HG02588 (cell line): Measurements from ENCODE around the gene MSI2.

ENCODE experiments used
- ATAC-seq: cut with Tn5 transposase; IDR thresholded peaks from one replicate; pipeline ENCODE4 v1.9.1; 2021; ENCODE audit warnings: mild to moderate bottlenecking, moderate library complexity; ENCODE audit not compliant: unreplicated experiment

The MSI2 gene

GRCh38 chr17:57313097-57313835 lies 56.9 kb downstream of the MSI2 start:
- ATAC-seq: no peak

DNA sequence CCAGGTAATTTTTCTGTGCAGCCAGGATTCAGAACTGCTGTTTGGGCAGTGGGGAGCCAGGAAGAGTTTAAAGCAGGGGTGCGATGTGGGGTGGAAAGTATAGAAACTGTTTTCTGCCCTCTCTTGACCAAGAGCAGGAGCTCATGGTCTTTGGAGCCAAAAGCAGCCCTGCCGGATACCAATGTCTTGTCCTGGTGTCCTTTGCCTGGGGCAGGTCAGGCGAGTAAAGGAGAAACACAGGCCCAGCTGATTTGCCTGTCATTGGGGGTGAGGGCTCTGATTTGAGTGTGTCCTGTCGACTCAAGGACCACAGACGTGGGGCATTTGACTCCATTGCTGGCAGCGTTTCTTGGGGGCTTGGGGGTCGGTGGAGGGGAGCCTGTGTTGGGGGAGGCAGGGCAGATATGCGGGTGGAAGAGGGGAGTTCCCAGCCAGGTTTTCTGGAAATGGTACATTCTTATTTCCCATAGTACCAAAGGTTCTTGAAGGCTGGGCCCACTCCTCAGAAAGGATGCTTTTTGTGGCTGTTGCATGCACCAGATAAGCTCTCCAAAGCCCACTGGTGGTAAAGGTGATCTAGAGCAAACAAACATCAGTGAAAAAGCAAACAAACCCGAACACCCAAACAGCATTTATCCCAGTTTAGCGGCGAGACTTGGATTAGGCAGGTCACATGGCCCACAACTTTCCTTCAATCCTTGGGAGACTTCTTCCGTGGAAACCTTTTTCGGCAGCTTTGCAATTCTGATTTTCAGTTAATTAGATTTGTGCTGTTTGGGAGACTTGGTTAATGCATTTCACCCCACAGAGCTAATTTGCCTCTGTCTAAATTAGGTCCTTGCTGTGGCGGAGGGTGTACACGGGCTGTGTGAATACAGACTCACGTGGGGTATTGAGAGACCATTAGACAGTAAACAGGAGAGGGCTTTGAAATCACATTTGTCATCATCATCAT lies 59.0 kb downstream of the MSI2 start:
- ATAC-seq: no peak

DNA sequence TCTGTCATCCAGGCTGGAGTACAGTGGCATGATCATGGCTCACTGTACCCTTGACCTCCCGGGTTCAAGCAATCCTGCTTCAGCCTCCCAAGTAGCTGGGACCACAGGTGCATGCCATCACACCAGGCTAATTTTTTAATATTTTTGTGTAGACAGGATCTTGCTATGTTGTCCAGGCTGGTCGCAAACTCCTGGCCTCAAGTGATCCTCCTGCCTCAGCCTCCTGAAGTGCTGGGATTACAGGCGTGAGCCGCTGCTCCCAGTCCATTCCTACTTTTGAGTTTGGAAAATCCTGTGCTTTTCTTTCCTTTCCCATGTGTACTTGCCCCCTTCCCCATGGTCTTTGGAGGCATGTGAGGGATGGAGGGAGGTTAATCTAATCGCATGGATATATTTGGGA lies 60.0 kb downstream of the MSI2 start:
- ATAC-seq: no peak

DNA sequence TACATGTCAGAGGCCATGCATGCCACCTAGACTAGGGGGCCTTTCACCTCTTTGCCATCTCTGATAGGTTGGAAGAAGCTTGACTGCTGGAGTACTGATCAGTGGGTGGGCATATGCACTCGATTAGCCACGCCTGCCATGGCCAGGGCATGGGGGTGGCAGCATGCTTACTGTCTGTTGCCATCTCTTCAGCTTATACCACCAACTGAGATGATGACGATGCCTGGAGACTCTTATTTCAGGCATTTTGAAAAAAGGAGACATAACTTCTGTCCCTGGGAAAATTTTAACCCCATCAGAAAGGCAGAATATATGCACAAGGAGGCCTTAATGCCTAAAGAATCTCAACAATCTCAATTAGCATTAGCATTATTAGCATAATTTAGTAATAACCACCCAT lies 60.8 kb downstream of the MSI2 start:
- ATAC-seq: no peak

DNA sequence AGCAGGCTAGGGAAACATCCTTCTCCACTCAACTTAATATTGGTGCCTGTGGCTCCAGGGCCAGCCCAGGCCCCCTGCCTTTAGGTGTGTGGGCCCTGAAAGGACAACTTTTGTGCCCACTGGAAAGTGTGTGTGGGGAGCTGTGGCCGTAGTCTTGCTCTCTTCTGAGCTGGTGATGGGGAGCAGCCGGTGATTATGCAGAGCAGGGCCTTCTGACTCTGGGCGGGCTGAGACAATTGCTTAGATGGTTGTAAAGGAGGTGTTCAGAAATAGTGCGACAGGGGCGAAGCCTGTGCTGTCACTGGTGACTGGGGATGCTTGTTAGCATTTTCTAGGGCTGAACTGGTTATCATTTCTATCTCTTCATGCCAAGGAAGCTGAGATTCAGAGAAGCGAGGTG lies 62.6 kb downstream of the MSI2 start:
- no peak for ATAC-seq

- no peak for ATAC-seq
Observed at GRCh38 chr17:57319806-57320205, 63.5 kb downstream of the MSI2 start.

DNA sequence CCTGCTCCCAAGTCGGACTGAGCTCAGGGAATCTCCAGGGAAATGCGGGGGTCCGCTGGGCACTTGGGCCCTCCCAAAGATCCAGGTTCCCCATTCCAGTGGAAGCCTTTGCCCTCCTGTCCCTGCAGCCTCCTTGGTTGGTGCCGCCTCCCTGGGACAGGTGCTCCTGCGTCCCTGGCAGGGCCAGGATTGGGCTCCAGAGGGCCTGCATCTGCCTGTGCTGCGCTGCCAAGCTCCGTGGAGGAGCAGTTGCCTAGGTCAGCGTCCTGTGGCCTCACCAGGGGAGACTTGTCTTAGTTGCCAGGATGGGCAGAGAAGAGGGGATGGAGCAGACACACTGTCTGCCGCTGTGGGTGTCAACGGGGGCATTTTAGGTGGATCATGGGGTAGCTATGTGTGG lies 67.1 kb downstream of the MSI2 start:
- ATAC-seq: no peak

- no peak for ATAC-seq
Observed at GRCh38 chr17:57324060-57324459, 67.7 kb downstream of the MSI2 start.

DNA sequence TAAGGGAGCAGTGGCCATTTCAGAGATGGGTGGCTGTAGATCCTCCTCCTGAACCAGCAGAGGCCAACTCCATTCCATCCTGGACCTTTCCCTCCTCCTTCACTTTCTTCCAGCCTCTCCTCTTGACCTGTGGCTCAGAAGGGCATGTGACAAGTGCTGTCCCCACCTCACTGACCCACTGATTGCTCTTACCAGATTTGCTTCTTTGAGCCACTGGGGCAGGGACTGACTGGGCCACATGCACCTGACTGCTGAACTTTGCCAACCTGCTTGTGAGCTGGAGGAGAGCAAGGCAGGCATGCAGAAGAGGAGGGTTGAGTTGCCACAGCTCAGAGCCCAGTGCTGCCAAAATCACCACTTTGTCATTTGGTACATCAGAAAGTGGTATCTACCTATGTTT lies 68.3 kb downstream of the MSI2 start:
- no peak for ATAC-seq

DNA sequence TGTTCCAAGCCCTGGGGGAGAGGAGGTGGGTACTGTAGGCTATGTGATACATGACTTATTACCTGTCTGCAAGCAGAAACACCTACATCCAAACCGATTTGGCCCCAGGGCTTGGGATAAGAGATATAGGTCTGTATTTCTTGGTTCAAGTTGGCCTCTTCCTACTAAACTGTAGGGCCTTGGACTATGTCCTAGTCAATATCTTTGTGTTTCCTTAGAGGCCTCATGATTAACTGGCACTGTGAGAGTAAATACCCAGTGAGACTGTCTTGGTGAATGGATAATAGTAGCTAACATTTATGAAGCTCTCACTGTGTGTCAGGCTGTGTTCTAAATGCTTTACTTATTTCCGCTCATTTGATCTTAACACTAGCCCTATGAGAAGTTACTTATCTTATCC lies 70.0 kb downstream of the MSI2 start:
- no peak for ATAC-seq

GRCh38 chr17:57326764-57327163 lies 70.4 kb downstream of the MSI2 start:
- no peak for ATAC-seq

DNA sequence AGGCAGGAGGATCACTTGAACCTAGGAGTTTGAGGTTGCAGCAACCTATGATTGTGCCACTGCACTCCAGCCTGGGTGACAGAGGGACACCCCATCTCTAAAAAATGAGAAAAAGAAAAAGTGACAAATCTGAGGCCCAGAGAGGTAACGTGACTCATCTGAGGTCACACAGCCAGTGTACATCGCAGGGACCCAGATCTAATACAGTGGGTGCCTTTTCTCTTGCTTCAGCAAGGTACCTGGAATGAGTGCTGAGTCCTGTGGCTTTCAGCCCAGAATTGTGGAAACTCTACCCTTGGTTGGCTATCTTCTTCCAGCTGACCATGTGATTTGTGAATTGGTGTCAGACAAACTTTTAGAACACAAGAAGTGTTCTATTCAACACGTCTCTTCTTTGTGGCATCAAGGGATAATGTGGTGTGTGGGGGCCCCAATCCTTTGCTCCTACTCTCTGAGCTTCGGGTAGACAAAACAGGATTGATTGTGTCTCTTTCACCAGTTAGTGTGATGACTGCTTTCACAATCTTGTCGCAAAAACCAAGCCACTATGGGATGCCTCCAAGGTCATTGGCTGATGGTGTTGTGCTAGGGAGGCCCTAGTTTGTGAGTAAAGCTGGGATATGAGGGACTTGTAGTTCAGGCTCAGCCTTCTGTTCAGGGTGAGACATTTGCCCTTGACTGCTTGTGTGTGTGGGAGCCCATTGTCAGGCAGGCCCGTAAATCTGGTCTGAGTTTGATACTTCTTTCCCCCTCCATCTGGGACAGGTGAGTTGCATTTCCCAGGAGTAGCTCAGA lies 71.0 kb downstream of the MSI2 start:
- ATAC-seq: no peak

GRCh38 chr17:57328109-57328882 lies 72.0 kb downstream of the MSI2 start:
- no peak for ATAC-seq

- no peak for ATAC-seq
Observed at GRCh38 chr17:57329380-57330214, 73.3 kb downstream of the MSI2 start.

DNA sequence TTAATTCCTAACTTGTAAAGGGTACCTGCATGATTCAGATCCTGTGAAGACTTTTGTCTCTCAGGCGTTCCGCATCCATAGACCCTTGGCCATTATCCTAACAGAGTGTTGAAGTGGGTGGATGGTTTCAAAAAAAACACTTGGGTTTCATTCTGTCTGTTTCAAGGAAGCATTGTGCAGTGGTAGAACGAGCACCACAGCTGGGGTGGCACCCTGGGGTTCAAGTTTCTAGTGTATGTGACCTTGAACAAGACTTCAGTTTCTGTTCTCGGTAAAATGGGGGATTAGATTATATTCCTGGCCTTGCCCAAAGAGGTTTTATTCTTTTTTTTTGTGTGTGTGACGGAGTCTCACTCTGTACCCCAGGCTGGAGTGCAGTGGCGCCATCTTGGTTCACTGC lies 74.3 kb downstream of the MSI2 start:
- ATAC-seq: no peak

- ATAC-seq: no peak
Observed at GRCh38 chr17:57331423-57331822, 75.1 kb downstream of the MSI2 start.

GRCh38 chr17:57332501-57332900 lies 76.2 kb downstream of the MSI2 start:
- no peak for ATAC-seq

- no peak for ATAC-seq
Observed at GRCh38 chr17:57335195-57335792, 79.0 kb downstream of the MSI2 start.

DNA sequence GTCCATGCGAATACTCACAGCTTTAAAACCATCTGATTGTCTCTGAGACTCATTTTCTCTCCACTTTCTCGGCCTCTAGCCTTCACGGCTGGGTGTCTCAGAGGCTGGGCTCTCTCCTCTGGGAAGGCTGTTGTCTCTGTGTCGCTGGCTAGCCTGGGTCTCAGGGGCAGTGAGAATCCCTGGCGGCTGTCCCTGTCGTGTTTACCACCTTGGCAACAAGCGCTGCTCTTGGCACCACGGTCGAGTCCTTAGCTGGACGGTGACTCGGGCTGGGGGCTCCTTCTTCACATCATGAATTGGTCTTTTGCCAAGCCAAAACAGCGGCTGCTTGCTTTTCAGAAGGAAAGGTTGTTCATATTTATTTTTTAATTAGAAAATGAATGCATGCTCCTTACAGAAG lies 81.1 kb downstream of the MSI2 start:
- no peak for ATAC-seq
